HL-60 (cell line): ENCODE data around the gene WDR6.

ENCODE experiments used
- DNase-seq, 2 experiments: peaks; one replicate each; pipeline ENCODE4 v3.0.0-alpha.2; 2010 to 2020; ENCODE audit warnings: low read depth in 1 of 2, low spot score in 1 of 2
- H3K27ac ChIP-seq: fragments of 250-450 bp; sonication (Bioruptor Pico); replicated peaks from 2 replicates; pipeline ENCODE4 v1.5.1; 2020; ENCODE audit warnings: mild to moderate bottlenecking, moderate library complexity
- H3K27me3 ChIP-seq: fragments of 250-450 bp; sonication (Bioruptor Pico); 2 replicates; pipeline ENCODE4 v1.5.1; 2021; ENCODE audit warnings: mild to moderate bottlenecking, moderate library complexity; ENCODE audit not compliant: insufficient read depth, poor library complexity, severe bottlenecking
- H3K4me3 ChIP-seq: replicated peaks from 2 replicates; pipeline ENCODE4 v1.5.1; 2011; ENCODE audit warnings: mild to moderate bottlenecking, control low read depth, low read length; ENCODE audit not compliant: insufficient read depth
- GABPA ChIP-seq: IDR thresholded peaks from 2 replicates; pipeline ENCODE4 v1.6.1; 2012; ENCODE audit warnings: low read depth
- POLR2AphosphoS5 ChIP-seq: IDR thresholded peaks from 2 replicates; pipeline ENCODE4 v1.6.1; 2012; ENCODE audit warnings: low read depth
- SPI1 ChIP-seq: IDR thresholded peaks from 2 replicates; pipeline ENCODE4 v1.6.1; 2012; ENCODE audit warnings: low read depth, mild to moderate bottlenecking, borderline replicate concordance
- TF ChIP-seq, protein P1 (sequence below): IDR thresholded peaks from 2 replicates; pipeline ENCODE4 v1.6.1; 2012; ENCODE audit warnings: low read depth; ENCODE audit not compliant: insufficient replicate concordance
- TF ChIP-seq, protein P2 (sequence below): IDR thresholded peaks from one replicate; pipeline ENCODE4 v1.5.1; 2011; ENCODE audit warnings: low read length, control low read depth, inconsistent platforms; ENCODE audit not compliant: insufficient read depth

WDR6 gene

DNA sequence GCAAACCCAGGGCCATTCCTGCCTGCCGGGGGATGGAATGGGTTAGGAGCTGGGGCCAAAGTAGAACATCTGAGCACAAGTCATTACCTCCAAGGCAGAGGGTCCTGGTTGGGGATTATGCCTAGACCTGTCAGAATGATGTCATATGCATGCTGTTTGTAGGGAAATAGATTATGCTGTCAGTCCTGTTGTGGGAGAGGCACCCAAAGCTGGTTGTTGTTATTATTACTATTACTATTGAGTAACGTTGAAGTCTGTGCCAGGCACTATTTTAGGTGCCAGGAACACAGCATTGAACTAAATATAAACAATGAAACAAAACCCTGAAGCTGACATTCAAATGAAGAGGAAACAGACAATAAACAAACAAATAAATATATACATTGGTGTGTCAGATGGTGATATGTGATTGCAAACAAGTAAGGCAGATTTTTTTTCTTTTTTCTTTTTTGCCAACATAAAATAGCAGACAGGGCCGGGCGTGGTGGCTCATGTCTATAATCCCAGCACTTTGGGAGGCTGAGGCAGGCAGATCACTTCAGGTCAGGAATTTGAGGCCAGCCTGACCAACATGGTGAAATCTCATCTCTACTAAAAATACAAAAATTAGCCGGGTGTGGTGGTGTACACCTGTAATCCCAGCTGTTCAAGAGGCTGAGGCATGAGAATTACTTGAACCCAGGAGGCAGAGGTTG lies 15.2 kb upstream of the WDR6 start:
- TF ChIP-seq SPI1 (no peak), GABPA (no peak), POLR2AphosphoS5 (no peak)
- TF ChIP-seq, protein P1, sequence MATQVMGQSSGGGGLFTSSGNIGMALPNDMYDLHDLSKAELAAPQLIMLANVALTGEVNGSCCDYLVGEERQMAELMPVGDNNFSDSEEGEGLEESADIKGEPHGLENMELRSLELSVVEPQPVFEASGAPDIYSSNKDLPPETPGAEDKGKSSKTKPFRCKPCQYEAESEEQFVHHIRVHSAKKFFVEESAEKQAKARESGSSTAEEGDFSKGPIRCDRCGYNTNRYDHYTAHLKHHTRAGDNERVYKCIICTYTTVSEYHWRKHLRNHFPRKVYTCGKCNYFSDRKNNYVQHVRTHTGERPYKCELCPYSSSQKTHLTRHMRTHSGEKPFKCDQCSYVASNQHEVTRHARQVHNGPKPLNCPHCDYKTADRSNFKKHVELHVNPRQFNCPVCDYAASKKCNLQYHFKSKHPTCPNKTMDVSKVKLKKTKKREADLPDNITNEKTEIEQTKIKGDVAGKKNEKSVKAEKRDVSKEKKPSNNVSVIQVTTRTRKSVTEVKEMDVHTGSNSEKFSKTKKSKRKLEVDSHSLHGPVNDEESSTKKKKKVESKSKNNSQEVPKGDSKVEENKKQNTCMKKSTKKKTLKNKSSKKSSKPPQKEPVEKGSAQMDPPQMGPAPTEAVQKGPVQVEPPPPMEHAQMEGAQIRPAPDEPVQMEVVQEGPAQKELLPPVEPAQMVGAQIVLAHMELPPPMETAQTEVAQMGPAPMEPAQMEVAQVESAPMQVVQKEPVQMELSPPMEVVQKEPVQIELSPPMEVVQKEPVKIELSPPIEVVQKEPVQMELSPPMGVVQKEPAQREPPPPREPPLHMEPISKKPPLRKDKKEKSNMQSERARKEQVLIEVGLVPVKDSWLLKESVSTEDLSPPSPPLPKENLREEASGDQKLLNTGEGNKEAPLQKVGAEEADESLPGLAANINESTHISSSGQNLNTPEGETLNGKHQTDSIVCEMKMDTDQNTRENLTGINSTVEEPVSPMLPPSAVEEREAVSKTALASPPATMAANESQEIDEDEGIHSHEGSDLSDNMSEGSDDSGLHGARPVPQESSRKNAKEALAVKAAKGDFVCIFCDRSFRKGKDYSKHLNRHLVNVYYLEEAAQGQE: no peak
- TF ChIP-seq, protein P2, sequence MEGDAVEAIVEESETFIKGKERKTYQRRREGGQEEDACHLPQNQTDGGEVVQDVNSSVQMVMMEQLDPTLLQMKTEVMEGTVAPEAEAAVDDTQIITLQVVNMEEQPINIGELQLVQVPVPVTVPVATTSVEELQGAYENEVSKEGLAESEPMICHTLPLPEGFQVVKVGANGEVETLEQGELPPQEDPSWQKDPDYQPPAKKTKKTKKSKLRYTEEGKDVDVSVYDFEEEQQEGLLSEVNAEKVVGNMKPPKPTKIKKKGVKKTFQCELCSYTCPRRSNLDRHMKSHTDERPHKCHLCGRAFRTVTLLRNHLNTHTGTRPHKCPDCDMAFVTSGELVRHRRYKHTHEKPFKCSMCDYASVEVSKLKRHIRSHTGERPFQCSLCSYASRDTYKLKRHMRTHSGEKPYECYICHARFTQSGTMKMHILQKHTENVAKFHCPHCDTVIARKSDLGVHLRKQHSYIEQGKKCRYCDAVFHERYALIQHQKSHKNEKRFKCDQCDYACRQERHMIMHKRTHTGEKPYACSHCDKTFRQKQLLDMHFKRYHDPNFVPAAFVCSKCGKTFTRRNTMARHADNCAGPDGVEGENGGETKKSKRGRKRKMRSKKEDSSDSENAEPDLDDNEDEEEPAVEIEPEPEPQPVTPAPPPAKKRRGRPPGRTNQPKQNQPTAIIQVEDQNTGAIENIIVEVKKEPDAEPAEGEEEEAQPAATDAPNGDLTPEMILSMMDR: no peak
- Histone ChIP-seq H3K27me3 (no peaks in the 10 kb centered on the region), H3K4me3 (peak overlapping the region; percentile 68), H3K27ac (no peak overlapping the region; the same call in 1 of the 2 replicates)
- DNase-seq: no peak

DNA sequence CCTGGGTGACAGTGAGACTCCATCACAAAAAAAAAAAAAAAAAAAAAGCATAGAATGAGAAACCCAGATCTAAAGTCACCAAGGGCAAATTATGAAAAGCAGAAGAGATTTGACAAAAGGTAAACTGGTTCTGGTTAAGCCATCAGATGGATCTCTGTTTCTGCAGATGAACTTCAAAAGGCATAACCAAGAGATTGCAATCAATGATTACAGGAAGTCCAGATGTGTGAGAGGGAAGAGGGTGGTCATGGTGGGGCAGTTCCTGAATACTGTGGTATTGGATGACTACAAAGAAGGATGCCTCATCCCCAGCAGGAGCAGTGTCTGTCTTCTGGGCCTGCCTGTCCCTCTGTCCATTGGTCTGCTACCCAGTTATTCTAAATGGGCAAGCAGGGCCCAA lies 13.4 kb upstream of the WDR6 start:
- DNase-seq: no peak
- TF ChIP-seq, protein P2: no peak
- TF ChIP-seq SPI1: no peak
- TF ChIP-seq, protein P1: no peak
- no peak for TF ChIP-seq GABPA
- TF ChIP-seq POLR2AphosphoS5: no peak
- no peak overlapping the region for H3K27ac ChIP-seq
- no peak overlapping the region for H3K4me3 ChIP-seq
- H3K27me3 ChIP-seq: no peaks in the 10 kb centered on the region

DNA sequence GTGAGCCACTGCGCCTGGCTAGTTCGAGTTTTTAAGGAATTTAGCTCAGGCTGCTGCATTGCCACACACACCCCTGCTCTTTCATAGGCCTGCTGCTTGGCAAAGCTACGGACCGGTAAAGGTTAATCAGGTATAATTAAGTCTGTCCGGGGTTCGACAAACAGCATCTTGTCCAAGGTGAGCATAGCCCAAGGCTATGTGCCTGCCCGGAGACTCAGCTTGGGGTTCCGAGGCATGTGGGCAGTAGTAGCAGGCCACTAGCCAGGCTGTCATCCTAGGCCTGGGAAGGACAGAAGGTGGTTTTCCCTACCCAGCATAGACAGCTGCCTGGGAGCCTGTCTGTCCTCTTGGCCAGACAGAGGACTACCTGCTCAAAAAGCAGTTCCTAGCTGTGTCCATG lies 10.6 kb upstream of the WDR6 start:
- no peak overlapping the region for H3K27ac ChIP-seq
- no peaks in the 10 kb centered on the region for H3K27me3 ChIP-seq
- TF ChIP-seq, protein P1: no peak
- TF ChIP-seq SPI1 (no peak), POLR2AphosphoS5 (no peak), GABPA (no peak)
- TF ChIP-seq, protein P2: no peak
- no peak overlapping the region for H3K4me3 ChIP-seq
- no peak for DNase-seq
